NCI-H345 treated with DMSO at 0.1 percent for 48 hours (cell line): ENCODE data around the gene CLASRP.
"Not testable (repeated sequence)": the region's sequence is repeated elsewhere in the genome, so short reads cannot be mapped to it uniquely, and the experiment has no call there.

Source experiments
- DNase-seq: peaks from one replicate; lab custom pipeline; 2025; ENCODE audit not compliant: unreplicated experiment; lab: John Stamatoyannopoulos, UW

CLASRP gene

GRCh38 chr19:45101806-45102205 lies 63.0 kb downstream of the CLASRP start:
- DNase-seq, result no peak

- no peak for DNase-seq
Observed at GRCh38 chr19:45102481-45102880, 63.6 kb downstream of the CLASRP start.

- DNase-seq, result peak; percentile 54
Observed at GRCh38 chr19:45103156-45103507, 64.3 kb downstream of the CLASRP start.

GRCh38 chr19:45103508-45104319 lies 64.9 kb downstream of the CLASRP start:
- peak; percentile 88 for DNase-seq

GRCh38 chr19:45104658-45105349 lies 66.0 kb downstream of the CLASRP start:
- no peak for DNase-seq

- not testable (repeated sequence) for DNase-seq
Observed at GRCh38 chr19:45106363-45106762, 67.5 kb downstream of the CLASRP start.

GRCh38 chr19:45107621-45108150 lies 68.8 kb downstream of the CLASRP start:
- DNase-seq, result no peak

GRCh38 chr19:45110851-45111266 lies 72.0 kb downstream of the CLASRP start:
- DNase-seq, result no peak

GRCh38 chr19:45112111-45112827 lies 73.4 kb downstream of the CLASRP start:
- DNase-seq, result no peak

GRCh38 chr19:45113628-45114027 lies 74.8 kb downstream of the CLASRP start:
- DNase-seq, result peak; percentile 78

- DNase-seq, result peak; percentile 31
Observed at GRCh38 chr19:45114116-45114515, 75.3 kb downstream of the CLASRP start.

- no peak for DNase-seq
Observed at GRCh38 chr19:45115809-45116615, 77.2 kb downstream of the CLASRP start.

GRCh38 chr19:45117167-45117594 lies 78.3 kb downstream of the CLASRP start:
- DNase-seq, result peak; percentile 35

GRCh38 chr19:45117671-45118070 lies 78.8 kb downstream of the CLASRP start:
- no peak for DNase-seq

GRCh38 chr19:45118106-45118505 lies 79.3 kb downstream of the CLASRP start:
- no peak for DNase-seq

- DNase-seq, result peak; percentile 14
Observed at GRCh38 chr19:45118591-45119355, 79.9 kb downstream of the CLASRP start.

GRCh38 chr19:45119582-45119981 lies 80.7 kb downstream of the CLASRP start:
- DNase-seq, result no peak
